ENCODE results near the gene SNAP25.

The SNAP25 gene

GRCh38 chr20:10268636-10269035, 50.0 kb downstream of the SNAP25 start:
- Mint-ChIP-seq H3K27ac (no peak overlapping the region), H3K36me3 (no peaks in the 10 kb centered on the region), H3K9me3 (ENCODE audit: low read depth) (no peaks in the 10 kb centered on the region), H3K4me1 (ENCODE audit: low read depth) (no peaks in the 10 kb centered on the region), H3K27me3 (peaks cover 4% of the 10 kb centered on the region), H3K4me3 (no peak overlapping the region)

- peaks cover 5% of the 10 kb centered on the region for H3K27me3 Mint-ChIP-seq
- no peak overlapping the region for H3K27ac Mint-ChIP-seq
- H3K4me1 Mint-ChIP-seq (ENCODE audit: low read depth): no peaks in the 10 kb centered on the region
- H3K36me3 Mint-ChIP-seq: no peaks in the 10 kb centered on the region
- H3K9me3 Mint-ChIP-seq (ENCODE audit: low read depth): no peaks in the 10 kb centered on the region
- H3K4me3 Mint-ChIP-seq: no peak overlapping the region
Observed at GRCh38 chr20:10270630-10271029, 52.0 kb downstream of the SNAP25 start.

GRCh38 chr20:10271494-10272219, 53.0 kb downstream of the SNAP25 start:
- H3K4me3 Mint-ChIP-seq: no peak overlapping the region
- H3K4me1 Mint-ChIP-seq (ENCODE audit: low read depth): no peaks in the 10 kb centered on the region
- no peak overlapping the region for H3K27ac Mint-ChIP-seq
- no peaks in the 10 kb centered on the region for H3K36me3 Mint-ChIP-seq
- no peaks in the 10 kb centered on the region for H3K9me3 Mint-ChIP-seq (ENCODE audit: low read depth)
- H3K27me3 Mint-ChIP-seq: peaks cover 5% of the 10 kb centered on the region

GRCh38 chr20:10276878-10277580, 58.4 kb downstream of the SNAP25 start:
- H3K36me3 Mint-ChIP-seq: no peaks in the 10 kb centered on the region
- no peak overlapping the region for H3K27ac Mint-ChIP-seq
- H3K4me1 Mint-ChIP-seq (ENCODE audit: low read depth): no peaks in the 10 kb centered on the region
- no peak overlapping the region for H3K4me3 Mint-ChIP-seq
- H3K27me3 Mint-ChIP-seq: peaks cover 10% of the 10 kb centered on the region
- H3K9me3 Mint-ChIP-seq (ENCODE audit: low read depth): no peaks in the 10 kb centered on the region

GRCh38 chr20:10277616-10278015, 59.0 kb downstream of the SNAP25 start:
- no peaks in the 10 kb centered on the region for H3K36me3 Mint-ChIP-seq
- no peaks in the 10 kb centered on the region for H3K9me3 Mint-ChIP-seq (ENCODE audit: low read depth)
- no peaks in the 10 kb centered on the region for H3K4me1 Mint-ChIP-seq (ENCODE audit: low read depth)
- H3K27ac Mint-ChIP-seq: no peak overlapping the region
- no peak overlapping the region for H3K4me3 Mint-ChIP-seq
- H3K27me3 Mint-ChIP-seq: peaks cover 10% of the 10 kb centered on the region

GRCh38 chr20:10278412-10278811, 59.8 kb downstream of the SNAP25 start:
- Mint-ChIP-seq H3K4me3 (no peak overlapping the region), H3K9me3 (ENCODE audit: low read depth) (no peaks in the 10 kb centered on the region), H3K27me3 (peaks cover 8% of the 10 kb centered on the region), H3K27ac (no peak overlapping the region), H3K36me3 (no peaks in the 10 kb centered on the region), H3K4me1 (ENCODE audit: low read depth) (no peaks in the 10 kb centered on the region)

- Mint-ChIP-seq H3K9me3 (ENCODE audit: low read depth) (no peaks in the 10 kb centered on the region), H3K36me3 (no peaks in the 10 kb centered on the region), H3K4me3 (no peak overlapping the region), H3K27ac (no peak overlapping the region), H3K27me3 (peaks cover 5% of the 10 kb centered on the region), H3K4me1 (ENCODE audit: low read depth) (no peaks in the 10 kb centered on the region)
Observed at GRCh38 chr20:10280018-10280908, 61.6 kb downstream of the SNAP25 start.

- H3K36me3 Mint-ChIP-seq: no peaks in the 10 kb centered on the region
- no peak overlapping the region for H3K4me3 Mint-ChIP-seq
- H3K9me3 Mint-ChIP-seq (ENCODE audit: low read depth): no peaks in the 10 kb centered on the region
- H3K4me1 Mint-ChIP-seq (ENCODE audit: low read depth): no peaks in the 10 kb centered on the region
- H3K27ac Mint-ChIP-seq: no peak overlapping the region
- peaks cover 7% of the 10 kb centered on the region for H3K27me3 Mint-ChIP-seq
Observed at GRCh38 chr20:10281911-10282310, 63.3 kb downstream of the SNAP25 start.

- no peak overlapping the region for H3K4me3 Mint-ChIP-seq
- peaks cover 6% of the 10 kb centered on the region for H3K27me3 Mint-ChIP-seq
- H3K4me1 Mint-ChIP-seq (ENCODE audit: low read depth): no peaks in the 10 kb centered on the region
- H3K36me3 Mint-ChIP-seq: no peaks in the 10 kb centered on the region
- H3K27ac Mint-ChIP-seq: no peak overlapping the region
- no peaks in the 10 kb centered on the region for H3K9me3 Mint-ChIP-seq (ENCODE audit: low read depth)
Observed at GRCh38 chr20:10282979-10283456, 64.4 kb downstream of the SNAP25 start.

- no peak overlapping the region for H3K4me3 Mint-ChIP-seq
- no peaks in the 10 kb centered on the region for H3K9me3 Mint-ChIP-seq (ENCODE audit: low read depth)
- H3K27ac Mint-ChIP-seq: no peak overlapping the region
- H3K27me3 Mint-ChIP-seq: peaks cover 6% of the 10 kb centered on the region
- no peaks in the 10 kb centered on the region for H3K4me1 Mint-ChIP-seq (ENCODE audit: low read depth)
- no peaks in the 10 kb centered on the region for H3K36me3 Mint-ChIP-seq
Observed at GRCh38 chr20:10286356-10286755, 67.7 kb downstream of the SNAP25 start.

- H3K36me3 Mint-ChIP-seq: no peaks in the 10 kb centered on the region
- H3K9me3 Mint-ChIP-seq (ENCODE audit: low read depth): no peaks in the 10 kb centered on the region
- H3K4me3 Mint-ChIP-seq: no peak overlapping the region
- no peaks in the 10 kb centered on the region for H3K4me1 Mint-ChIP-seq (ENCODE audit: low read depth)
- peaks cover 9% of the 10 kb centered on the region for H3K27me3 Mint-ChIP-seq
- H3K27ac Mint-ChIP-seq: no peak overlapping the region
Observed at GRCh38 chr20:10288421-10288820, 69.8 kb downstream of the SNAP25 start.

GRCh38 chr20:10288954-10289646, 70.5 kb downstream of the SNAP25 start:
- H3K27me3 Mint-ChIP-seq: peaks cover 9% of the 10 kb centered on the region
- no peak overlapping the region for H3K27ac Mint-ChIP-seq
- H3K36me3 Mint-ChIP-seq: no peaks in the 10 kb centered on the region
- no peaks in the 10 kb centered on the region for H3K4me1 Mint-ChIP-seq (ENCODE audit: low read depth)
- no peak overlapping the region for H3K4me3 Mint-ChIP-seq
- H3K9me3 Mint-ChIP-seq (ENCODE audit: low read depth): no peaks in the 10 kb centered on the region

GRCh38 chr20:10291568-10292248, 73.1 kb downstream of the SNAP25 start:
- Mint-ChIP-seq H3K4me3 (no peak overlapping the region), H3K4me1 (ENCODE audit: low read depth) (no peaks in the 10 kb centered on the region), H3K9me3 (ENCODE audit: low read depth) (no peaks in the 10 kb centered on the region), H3K27ac (no peak overlapping the region), H3K36me3 (no peaks in the 10 kb centered on the region), H3K27me3 (peaks cover 9% of the 10 kb centered on the region)

- H3K9me3 Mint-ChIP-seq (ENCODE audit: low read depth): no peaks in the 10 kb centered on the region
- no peaks in the 10 kb centered on the region for H3K4me1 Mint-ChIP-seq (ENCODE audit: low read depth)
- H3K27ac Mint-ChIP-seq: no peak overlapping the region
- H3K4me3 Mint-ChIP-seq: no peak overlapping the region
- no peaks in the 10 kb centered on the region for H3K36me3 Mint-ChIP-seq
- peaks cover 13% of the 10 kb centered on the region for H3K27me3 Mint-ChIP-seq
Observed at GRCh38 chr20:10297223-10297622, 78.6 kb downstream of the SNAP25 start.
